ENCODE data around the gene NF2.
"Not testable (repeated sequence)": the region's sequence is repeated elsewhere in the genome, so short reads cannot be mapped to it uniquely, and the experiment has no call there.

The NF2 gene

DNA sequence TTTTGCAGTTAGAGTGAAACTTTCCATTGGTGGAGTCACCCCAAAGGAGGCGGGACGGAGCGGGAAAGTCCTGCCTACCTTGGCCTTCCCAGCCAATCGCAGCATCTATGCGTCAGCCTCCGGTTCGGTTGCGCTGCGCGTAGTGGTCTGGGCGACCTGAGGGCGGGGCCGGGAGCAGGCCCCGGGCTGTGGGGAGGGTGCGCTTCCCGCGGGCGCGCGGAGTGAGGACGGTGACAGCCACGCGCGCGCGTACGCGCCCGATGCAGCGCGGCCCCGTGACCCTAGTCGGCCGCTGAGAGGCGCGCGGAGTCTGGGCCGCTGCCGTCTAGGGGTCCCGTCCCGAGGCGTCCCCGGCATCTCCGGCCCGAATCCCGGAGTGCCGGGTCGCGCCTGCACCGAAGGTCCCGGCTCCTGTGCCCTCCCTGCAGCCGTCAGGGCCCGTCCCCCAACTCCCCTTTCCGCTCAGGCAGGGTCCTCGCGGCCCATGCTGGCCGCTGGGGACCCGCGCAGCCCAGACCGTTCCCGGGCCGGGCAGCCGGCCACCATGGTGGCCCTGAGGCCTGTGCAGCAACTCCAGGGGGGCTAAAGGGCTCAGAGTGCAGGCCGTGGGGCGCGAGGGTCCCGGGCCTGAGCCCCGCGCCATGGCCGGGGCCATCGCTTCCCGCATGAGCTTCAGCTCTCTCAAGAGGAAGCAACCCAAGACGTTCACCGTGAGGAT lies at the start of gene NF2:
Gene NF2, plus strand, starts transcription at position 276 of the 718 bp plus-strand sequence. Its CDS starts 366 bp downstream, at position 642.
- H3K4me3 ChIP-seq (ENCODE audit: control insufficient read depth, low read depth, low read length): peak within 1 kb of the TSS; percentile 53
- TF ChIP-seq, protein P1, sequence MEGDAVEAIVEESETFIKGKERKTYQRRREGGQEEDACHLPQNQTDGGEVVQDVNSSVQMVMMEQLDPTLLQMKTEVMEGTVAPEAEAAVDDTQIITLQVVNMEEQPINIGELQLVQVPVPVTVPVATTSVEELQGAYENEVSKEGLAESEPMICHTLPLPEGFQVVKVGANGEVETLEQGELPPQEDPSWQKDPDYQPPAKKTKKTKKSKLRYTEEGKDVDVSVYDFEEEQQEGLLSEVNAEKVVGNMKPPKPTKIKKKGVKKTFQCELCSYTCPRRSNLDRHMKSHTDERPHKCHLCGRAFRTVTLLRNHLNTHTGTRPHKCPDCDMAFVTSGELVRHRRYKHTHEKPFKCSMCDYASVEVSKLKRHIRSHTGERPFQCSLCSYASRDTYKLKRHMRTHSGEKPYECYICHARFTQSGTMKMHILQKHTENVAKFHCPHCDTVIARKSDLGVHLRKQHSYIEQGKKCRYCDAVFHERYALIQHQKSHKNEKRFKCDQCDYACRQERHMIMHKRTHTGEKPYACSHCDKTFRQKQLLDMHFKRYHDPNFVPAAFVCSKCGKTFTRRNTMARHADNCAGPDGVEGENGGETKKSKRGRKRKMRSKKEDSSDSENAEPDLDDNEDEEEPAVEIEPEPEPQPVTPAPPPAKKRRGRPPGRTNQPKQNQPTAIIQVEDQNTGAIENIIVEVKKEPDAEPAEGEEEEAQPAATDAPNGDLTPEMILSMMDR (IDR thresholded peaks at IDR 0.05; ENCODE audit: control insufficient read depth, insufficient read depth, low read depth, low read length, missing control alignments): no peak
- DNase-seq (ENCODE audit: low read depth): peak; percentile 97

DNA sequence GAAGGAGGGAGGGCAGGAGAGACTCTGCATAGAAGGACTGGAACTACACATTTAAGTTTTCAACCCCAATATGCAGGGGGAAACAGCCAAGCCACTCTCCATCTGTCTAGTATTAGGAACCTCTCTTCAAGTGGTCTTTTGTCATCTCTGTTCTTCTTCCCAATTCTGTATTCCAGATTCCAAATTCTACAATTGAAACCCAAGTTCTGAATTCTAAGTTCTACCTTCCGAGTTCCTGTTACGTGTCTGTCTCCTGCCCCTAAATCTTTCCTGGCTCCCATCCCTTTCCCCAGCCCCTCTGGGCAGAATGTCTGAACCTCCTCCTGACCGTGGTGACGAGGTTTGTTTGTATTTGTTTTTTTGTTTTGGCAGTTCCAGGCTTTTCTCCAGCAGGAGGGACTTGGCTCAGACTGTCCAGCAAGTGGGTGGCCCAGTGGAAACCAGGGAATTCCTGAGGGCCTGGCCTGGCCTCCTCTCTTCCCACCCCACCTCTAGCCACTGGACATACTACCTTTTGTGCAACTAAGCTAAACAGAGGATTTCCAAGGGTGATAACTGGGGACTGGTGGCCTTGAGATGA lies 48.3 kb upstream of the NF2 start:
- DNase-seq (ENCODE audit: low read depth): no peak
- no peak overlapping the region for H3K4me3 ChIP-seq (ENCODE audit: control insufficient read depth, low read depth, low read length)
- TF ChIP-seq, protein P1 (IDR thresholded peaks at IDR 0.05; ENCODE audit: control insufficient read depth, insufficient read depth, low read depth, low read length, missing control alignments): no peak

DNA sequence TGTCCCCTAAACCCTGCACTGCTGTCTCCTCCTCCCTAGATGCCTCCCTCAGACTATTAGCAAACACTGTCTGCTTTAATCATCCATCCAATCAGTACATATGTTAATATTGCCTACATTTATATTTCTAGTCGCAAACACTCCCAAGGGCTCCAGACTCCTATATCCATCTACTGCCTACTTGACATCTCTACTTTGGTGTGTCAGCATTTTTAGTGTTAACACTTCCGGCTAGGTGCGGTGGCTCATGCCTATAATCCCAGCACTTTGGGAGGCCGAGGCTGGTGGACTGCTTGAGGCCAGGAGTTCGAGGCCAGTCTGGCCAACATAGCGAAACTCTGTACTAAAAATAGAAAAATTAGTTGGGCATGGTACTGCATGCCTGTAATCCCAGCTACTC lies 44.4 kb upstream of the NF2 start:
- no peak for DNase-seq (ENCODE audit: low read depth)
- TF ChIP-seq, protein P1 (IDR thresholded peaks at IDR 0.05; ENCODE audit: control insufficient read depth, insufficient read depth, low read depth, low read length, missing control alignments): no peak
- H3K4me3 ChIP-seq (ENCODE audit: control insufficient read depth, low read depth, low read length): no peak overlapping the region

DNA sequence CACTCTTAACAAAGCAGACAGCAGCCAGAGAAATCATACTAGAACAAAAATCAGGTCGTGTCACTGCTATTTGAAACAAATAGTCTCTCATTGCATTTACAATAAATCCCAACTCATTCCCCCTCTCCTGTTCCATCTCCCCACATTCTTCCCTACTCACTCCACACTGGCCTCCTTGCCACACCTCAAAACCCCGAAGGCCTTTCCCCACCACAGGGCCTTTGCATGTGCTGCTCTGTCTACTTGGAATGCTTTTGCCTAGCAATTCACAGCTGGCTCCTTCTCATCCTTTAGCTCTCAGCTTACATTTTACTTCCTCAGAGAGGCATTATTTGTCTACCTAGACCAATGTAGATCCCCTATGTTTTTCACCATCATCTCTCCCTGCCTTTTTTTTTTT lies 43.6 kb upstream of the NF2 start:
- DNase-seq (ENCODE audit: low read depth): no peak

DNA sequence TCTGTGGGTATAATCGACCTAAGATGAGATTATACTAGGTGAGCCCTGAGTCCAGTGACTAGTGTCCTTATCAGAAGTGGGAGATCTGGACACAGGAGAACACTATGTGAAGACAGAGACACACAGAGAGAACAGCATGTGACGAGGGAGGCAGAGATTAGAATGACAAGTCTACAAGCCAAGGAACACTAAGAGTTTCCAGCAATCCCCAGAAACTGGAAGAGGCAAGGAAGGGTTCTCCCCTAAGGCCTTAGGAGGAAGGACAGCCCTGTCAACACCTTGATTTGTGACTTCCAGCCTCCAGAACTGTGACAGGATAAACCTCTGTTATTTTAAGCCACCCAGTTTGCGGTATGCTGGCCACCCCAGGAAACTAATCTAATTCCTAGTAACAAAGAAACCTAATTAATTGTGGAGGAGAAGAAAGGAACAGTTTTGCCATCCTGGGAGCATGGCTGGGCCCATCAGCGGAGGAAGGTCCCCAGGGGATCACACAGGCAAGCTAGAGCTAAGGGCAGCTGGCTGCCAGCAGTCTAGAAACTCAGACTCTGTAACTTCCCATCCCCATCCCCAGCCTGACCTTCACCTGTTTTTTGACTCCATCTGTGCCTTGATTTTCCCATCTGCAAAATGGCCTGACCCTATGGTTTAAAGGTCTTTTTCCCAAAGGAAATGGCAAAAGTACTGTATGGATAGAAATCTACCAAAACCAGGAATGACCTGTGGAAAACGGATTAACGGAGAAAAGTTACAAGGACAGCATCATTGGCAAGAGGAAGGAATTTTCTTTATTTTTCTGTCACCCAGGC lies 39.6 kb upstream of the NF2 start:
- no peak overlapping the region for H3K4me3 ChIP-seq (ENCODE audit: control insufficient read depth, low read depth, low read length)
- TF ChIP-seq, protein P1 (IDR thresholded peaks at IDR 0.05; ENCODE audit: control insufficient read depth, insufficient read depth, low read depth, low read length, missing control alignments): no peak
- DNase-seq (ENCODE audit: low read depth): no peak

More for the DNA sequence above, 43.6 kb upstream of the NF2 start:
- TF ChIP-seq, protein P1 (IDR thresholded peaks at IDR 0.05; ENCODE audit: control insufficient read depth, insufficient read depth, low read depth, low read length, missing control alignments): no peak
- H3K4me3 ChIP-seq (ENCODE audit: control insufficient read depth, low read depth, low read length): no peak overlapping the region

DNA sequence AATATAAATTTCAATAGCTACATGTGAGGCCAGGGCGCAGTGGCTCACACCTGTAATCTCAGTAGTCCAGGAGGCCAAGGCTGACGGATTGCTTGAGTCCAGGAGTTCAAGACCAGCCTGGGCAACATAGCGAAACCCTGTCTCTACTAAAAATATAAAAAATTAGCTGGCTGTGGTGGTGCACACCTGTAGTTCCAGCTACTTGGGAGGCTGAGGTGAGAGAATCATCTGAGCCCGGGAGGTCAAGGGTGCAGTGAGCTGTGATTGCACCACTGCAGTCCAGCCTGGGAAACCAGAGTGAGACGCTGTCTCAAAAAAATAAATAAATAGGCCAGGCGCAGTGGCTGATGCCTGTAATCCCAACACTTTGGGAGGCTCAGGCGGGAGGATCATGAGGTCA lies 36.9 kb upstream of the NF2 start:
- H3K4me3 ChIP-seq (ENCODE audit: control insufficient read depth, low read depth, low read length); DNase-seq (ENCODE audit: low read depth): not testable (repeated sequence)

DNA sequence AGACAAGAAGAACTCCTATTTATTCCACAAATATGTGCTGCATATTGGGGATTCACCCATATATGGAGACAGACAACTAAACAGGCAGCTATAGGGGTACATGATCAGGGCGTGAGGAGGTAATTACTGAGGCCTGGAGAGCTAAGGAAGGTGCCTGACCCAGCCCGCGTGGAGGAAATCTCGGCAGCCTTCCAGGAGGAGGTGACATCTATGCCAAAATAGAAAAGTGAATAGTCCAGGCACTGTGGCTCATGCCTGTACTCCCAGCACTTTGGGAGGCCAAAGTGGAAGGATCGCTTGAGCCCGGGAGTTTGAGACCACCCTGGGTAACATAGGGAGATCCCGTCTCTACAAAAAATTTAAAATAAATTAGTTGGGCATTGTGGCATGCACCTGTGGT lies 36.1 kb upstream of the NF2 start:
- no peak overlapping the region for H3K4me3 ChIP-seq (ENCODE audit: control insufficient read depth, low read depth, low read length)
- TF ChIP-seq, protein P1 (IDR thresholded peaks at IDR 0.05; ENCODE audit: control insufficient read depth, insufficient read depth, low read depth, low read length, missing control alignments): no peak
- no peak for DNase-seq (ENCODE audit: low read depth)

Data from AG09309 (cell line).